Upper lobe of left lung (tissue), 4 donors: Measurements from ENCODE around the gene C6orf141.

Experiments
- CTCF ChIP-seq, 6 experiments: fragments of 450-650 bp in 4 of 6; fragments of 200-600 bp in 2 of 6; sonication (generic) in 2 of 6; IDR thresholded peaks; one replicate each; pipeline ENCODE4 v1.5.1; 2016 to 2019; ENCODE audit warnings: antibody characterized with exemption in 6 of 6
- EP300 ChIP-seq, 4 donors: sonication (generic); formaldehyde crosslinking; IDR thresholded peaks; one replicate each; pipeline ENCODE4 v1.5.1; 2017; ENCODE audit warnings: antibody characterized with exemption in 4 of 4, control low read depth in 2 of 4
- POLR2A ChIP-seq, 4 donors: fragments of 450-650 bp; IDR thresholded peaks; one replicate each; pipeline ENCODE4 v1.5.1; 2016 to 2017; ENCODE audit warnings: antibody characterized with exemption in 4 of 4, mild to moderate bottlenecking in 2 of 4
- POLR2AphosphoS5 ChIP-seq, 2 donors: sonication (generic); formaldehyde crosslinking; IDR thresholded peaks; one replicate each; pipeline ENCODE4 v1.5.1; 2017; ENCODE audit warnings: antibody characterized with exemption in 2 of 2

DNA sequence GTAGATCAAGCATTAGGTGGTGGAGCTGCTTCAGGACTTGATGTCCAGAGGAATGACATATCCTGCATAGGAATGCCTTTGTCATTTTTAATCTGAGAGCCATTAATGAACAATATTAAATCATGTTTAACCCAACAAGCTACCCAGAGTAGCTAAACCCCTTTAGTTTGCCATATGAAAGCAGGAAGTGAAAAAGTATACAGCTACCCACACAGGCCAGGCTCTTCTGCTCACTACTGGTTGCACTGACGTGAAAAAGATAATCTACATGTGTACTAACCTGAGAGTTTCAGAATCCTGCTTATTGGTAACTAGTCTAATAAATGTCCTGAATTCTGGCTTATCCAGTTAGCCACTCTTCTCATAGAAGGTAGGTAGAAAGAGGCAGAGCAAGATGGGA is 30.8 kb upstream of the C6orf141 start:
- no peak for TF ChIP-seq POLR2AphosphoS5 (IDR thresholded peaks at IDR 0.05)
- no peak for TF ChIP-seq CTCF (IDR thresholded peaks at IDR 0.05)
- TF ChIP-seq EP300 (IDR thresholded peaks at IDR 0.05): no peak
- no peak for TF ChIP-seq POLR2A (IDR thresholded peaks at IDR 0.05)
